Activated CD8-positive, alpha-beta memory T cell treated with anti-CD3 and anti-CD28 coated beads, Interleukin-2, amount 50 U/mL, for 4 hours (primary cell): ENCODE results near the gene LUC7L2.
"Not testable (repeated sequence)": the region's sequence is repeated elsewhere in the genome, so short reads cannot be mapped to it uniquely, and the experiment has no call there.

ENCODE experiments used
- DNase-seq: peaks from one replicate; pipeline ENCODE4 v3.0.0-alpha.2; 2020

The LUC7L2 gene

GRCh38 chr7:139452958-139453672 lies 93.4 kb downstream of the LUC7L2 start:
- no peak for DNase-seq

- no peak for DNase-seq
Observed at GRCh38 chr7:139453673-139454321, 94.1 kb downstream of the LUC7L2 start.

- no peak for DNase-seq
Observed at GRCh38 chr7:139455789-139456188, 96.1 kb downstream of the LUC7L2 start.

- no peak for DNase-seq
Observed at GRCh38 chr7:139456511-139456910, 96.8 kb downstream of the LUC7L2 start.

- no peak for DNase-seq
Observed at GRCh38 chr7:139457153-139457946, 97.7 kb downstream of the LUC7L2 start.

- DNase-seq, result not testable (repeated sequence)
Observed at GRCh38 chr7:139463421-139463820, 103.7 kb downstream of the LUC7L2 start.

- DNase-seq, result not testable (repeated sequence)
Observed at GRCh38 chr7:139464511-139464910, 104.8 kb downstream of the LUC7L2 start.

- not testable (repeated sequence) for DNase-seq
Observed at GRCh38 chr7:139465072-139465471, 105.4 kb downstream of the LUC7L2 start.

GRCh38 chr7:139467729-139468128 lies 108.0 kb downstream of the LUC7L2 start:
- not testable (repeated sequence) for DNase-seq

GRCh38 chr7:139468281-139468680 lies 108.6 kb downstream of the LUC7L2 start:
- not testable (repeated sequence) for DNase-seq

- DNase-seq, result no peak
Observed at GRCh38 chr7:139471740-139472353, 112.2 kb downstream of the LUC7L2 start.
